Colon (tissue), 2 donors: Measurements from ENCODE around the gene EED.
"Not testable (repeated sequence)": the region's sequence is repeated elsewhere in the genome, so short reads cannot be mapped to it uniquely, and the experiment has no call there.

Experiments
- FAIRE-seq: peaks from 2 replicates; lab custom pipeline; 2012; peaks lifted over from hg19 to GRCh38; lab: Jason Lieb, UNC
- donor health status: control.
- donor health status: control.

Gene EED

DNA sequence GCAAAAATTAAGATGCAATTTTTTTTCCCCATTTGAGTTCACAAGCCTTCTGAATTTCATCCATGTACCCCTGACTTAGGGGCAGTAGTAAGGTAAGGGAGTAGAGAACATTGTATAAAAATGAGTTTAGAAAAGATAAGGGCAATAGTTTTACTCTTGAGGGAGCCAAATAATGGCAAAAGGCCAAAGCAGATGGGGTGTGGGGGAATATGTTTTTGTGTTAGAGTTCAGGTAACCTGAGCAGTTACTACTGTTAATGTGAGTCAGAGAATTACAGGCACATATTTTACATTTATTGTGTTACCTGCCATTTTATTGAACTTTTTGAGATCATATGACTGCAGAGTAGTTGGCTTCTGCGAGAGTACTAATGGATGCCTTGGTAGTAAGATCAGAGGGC is 3.1 kb downstream of the EED start:
- FAIRE-seq: no peak

DNA sequence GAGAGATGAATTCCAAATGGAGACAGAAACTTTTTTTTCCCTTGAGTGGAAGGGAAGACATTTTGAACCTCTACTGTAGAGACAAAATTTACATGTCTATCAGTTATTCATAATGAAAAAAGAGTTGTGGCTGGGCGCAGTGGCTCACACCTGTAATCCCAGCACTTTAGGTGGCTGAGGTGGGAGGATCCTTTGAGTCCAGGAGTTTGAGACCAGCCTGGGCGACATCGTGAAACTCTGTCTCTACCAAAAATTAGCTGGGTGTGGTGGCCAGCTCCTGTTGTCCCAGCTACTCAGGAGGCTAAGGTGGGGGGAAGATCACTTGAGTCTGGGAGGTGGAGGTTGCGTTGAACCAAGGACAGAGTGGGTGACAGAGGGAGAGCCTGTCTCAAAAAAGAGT is 4.1 kb downstream of the EED start:
- FAIRE-seq: no peak

DNA sequence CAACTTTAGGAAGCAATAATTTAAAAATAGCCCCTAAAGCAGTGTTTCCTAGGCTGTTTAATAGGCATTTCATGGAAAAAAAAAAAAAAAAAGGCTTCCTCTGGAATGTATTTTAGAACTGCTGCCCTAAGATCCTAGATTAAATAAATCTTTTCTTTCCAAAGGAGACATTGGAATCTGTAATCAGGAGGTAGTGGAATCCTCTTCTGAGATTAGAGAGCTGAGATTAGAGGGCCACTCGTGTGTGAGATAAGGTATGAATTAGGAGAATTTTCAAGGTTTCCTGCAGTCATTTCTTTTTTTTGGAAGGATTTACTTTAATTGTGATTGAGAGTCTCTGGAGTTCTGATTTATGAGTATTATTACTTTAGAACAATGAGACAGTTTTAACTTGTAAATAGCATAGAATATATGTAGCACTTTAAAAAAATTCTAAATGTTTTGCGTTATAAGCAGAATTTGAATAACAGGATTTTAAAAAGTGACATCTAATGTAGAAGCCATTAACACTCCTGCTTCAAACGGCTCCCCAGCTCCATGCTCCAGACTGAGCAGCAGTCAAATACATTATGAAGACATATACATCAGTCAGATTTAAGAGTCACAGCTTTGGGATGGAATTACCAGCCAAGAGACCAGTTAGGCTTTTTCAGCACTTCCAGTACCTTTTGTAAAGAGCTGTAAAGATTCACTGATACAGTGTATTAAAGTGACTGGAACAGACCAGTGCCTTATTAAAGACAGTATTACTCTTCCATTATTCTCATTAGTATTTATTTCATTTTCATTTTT is 5.0 kb downstream of the EED start:
- no peak for FAIRE-seq

DNA sequence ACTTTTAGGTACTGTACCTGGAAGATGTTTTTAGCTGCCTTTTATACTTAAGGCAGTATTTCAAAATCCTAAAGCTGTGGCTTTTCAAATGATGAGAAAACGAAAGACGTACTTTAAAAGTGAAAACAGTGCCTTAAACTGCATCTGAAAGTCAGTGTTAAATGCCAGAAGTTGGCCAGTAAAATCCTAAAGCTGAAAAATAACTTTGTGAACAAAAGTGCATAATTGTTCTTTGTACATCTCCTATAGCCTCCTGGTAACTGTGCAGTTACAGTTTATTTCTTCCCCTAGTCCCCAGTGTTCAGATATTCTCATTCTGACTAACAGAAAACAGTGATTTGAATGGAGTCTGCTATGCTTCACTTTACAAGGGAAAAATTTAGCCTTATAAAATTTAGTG is 6.8 kb downstream of the EED start:
- no peak for FAIRE-seq

DNA sequence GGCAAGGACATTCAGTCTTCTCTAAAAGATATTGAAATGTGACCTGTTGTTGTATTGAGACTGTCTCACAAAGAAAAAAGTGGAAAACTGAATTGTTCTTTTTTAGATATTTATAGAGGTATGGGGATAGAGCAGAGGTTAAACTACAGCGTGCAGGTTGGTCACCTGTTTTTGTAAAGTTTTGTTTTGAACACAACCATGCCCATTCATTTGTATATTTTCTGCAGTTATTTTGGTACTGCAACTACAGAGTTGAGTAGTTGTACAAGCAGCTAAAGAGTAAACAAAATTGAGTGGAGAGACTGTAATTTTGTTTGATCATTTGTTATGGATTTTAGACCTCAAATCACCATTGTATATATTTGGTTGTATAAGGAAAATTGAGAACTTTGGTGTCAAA is 11.3 kb downstream of the EED start:
- no peak for FAIRE-seq

DNA sequence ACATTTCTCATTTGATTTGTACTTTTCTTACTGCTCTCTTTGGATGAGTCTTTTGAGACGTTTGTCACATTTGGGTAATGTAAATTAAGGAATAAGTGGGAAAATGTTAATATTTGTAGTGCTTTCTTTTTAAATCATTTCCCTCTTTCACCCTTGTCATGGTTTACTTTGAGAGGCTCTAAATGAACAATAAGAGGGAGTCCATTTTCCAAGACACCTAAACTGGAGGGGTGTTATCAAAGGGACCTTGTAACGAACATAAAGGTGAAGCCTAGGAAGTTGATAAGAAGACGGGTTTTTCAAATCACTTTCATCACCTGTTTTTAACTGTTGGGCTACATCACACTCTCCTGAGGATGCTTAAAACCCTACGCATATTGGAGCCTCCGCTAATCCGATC is 12.1 kb downstream of the EED start:
- no peak for FAIRE-seq

DNA sequence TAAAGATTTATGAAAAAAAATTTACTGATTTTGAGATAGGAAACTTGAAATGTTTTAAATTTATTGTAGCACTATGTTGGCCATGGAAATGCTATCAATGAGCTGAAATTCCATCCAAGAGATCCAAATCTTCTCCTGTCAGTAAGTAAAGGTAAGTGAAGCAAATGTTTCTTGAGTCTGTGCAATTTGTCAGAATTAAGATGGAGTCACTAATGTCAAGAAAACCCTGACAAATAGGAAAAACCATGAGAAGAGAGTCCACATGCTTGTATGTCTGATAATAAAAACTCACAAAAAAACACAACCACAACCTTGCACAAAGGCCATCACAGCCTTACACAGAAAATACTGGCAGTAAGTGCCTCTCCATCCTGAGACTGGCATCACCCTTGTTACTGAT is 12.9 kb downstream of the EED start:
- FAIRE-seq: no peak

DNA sequence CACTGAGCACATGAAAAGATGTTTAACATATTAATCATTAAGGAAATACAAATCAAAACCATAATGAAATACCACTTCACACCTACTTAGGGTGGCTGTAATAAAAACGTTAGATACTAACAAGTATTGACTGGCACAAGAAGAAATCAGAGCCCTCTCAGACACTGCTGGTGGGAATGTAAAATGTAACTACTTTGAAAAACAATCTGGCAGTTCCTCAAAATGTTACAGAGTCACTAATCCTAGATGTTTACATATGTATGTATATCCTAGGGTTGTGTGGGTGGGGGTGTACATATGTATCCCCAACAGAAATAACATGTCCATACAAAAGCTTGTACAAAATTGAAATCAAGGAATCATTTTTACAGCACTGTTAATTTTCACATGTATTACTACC is 15.2 kb downstream of the EED start:
- no peak for FAIRE-seq

DNA sequence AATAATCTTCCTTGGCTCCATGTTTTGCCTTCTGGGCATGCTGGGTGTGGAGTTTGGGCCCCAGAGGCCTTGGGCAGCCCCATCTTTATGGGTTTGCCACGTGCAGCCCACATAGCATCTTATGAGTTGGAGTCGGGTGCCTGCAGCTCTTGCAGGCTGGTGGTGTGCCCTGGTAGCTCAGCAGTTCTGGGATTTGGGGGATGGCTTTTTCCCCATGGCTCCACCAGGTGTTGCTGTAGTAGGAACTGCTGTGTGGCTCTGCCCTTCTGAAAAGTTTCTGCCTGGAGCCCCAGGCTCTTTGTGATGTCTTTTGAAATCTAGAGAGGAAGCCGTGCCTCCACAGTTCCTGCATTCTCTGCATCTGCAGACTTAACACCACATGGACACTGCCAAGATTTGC is 16.8 kb downstream of the EED start:
- FAIRE-seq: no peak

DNA sequence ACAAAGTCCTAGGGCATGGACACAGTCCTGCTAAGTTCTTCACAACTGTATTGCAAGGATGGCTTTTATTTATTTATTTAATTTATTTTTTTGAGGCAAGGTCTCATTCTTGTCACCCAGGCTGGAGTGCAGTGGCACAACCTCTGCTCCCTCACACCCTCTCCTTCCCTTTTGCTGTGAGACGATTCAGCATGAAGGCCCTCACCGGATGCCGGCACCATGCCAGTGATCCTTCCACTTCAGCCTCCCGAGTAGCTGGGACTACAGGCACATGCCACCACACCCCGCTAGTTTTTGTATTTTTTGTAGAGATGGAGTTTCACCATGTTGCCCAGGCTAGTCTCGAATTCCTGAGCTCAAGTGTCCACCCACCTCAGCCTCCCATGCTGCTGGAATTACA is 17.8 kb downstream of the EED start:
- no peak for FAIRE-seq

DNA sequence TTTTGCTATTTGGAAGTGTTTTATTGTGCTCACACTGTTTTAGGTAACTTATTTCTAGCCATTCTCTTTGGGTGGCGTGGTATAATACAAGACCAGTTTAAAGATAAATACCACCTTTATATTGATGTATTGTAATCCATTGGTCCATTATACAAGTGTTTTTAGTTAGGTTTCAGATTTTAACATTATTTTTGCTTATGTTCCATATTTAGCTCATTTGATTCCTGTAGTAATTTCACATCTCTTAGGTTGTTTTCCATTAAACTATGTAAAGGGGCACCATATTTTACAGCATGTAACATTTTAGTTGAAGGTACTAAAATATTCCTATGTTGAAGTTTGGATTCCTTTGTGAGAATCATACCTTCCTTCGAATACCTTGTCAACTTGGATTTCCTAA is 20.1 kb downstream of the EED start:
- no peak for FAIRE-seq

DNA sequence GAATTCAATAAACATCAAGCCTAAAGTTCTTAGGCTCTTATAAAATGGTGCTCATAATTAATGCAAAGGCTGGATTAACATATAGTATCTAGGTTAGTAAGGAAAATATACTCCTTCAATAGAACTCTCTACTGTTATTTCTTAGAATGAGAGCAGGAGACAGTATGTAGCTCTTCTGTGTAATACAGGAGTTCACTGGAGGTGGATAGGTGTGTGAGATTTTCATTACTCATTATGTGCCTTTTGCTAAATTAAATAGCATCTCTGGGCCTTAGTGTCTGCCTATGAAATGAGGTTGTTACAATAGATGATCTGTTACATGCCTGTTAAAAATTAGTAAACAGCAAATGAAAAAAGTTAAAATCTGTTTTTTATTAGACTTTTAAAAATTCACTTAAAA is 20.6 kb downstream of the EED start:
- FAIRE-seq: no peak

DNA sequence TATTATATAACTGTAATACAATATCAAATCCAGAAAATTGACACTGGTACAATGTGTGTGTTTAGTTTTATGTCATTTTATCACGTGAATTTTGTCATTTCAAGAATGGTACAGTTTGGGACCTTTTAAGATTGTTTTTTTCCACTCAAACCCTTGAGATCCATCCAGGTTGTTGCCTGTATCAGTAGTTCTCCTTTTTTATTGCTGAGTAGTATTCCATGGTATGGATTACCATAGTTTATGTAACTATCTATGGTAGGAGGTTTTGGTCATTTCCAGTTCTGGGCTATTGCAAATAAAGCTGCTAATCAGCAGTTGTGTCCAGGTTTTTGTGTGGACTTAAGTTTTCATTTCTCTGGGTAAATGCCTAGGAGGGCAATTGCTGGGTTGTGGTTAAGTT is 25.1 kb downstream of the EED start:
- FAIRE-seq: no peak

DNA sequence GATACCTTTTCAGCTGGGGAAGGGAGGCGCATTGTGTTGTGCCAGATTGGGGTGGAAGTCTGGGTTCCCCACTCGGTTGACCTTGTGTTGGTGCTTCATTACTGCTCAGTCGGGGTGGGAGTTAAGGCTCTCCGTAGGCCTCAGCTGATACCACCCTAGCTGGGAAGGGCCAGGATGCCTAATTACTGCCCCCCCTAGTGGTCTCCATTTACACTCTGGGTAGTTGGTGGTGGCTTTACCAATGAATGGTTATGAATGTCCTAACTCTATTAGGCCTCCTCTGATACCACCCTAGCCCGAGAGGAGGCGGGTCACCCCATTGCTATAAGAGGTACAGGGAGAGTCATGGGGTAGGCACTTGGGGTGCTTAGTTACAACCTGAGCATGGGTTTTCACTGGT is 29.9 kb downstream of the EED start:
- no peak for FAIRE-seq

DNA sequence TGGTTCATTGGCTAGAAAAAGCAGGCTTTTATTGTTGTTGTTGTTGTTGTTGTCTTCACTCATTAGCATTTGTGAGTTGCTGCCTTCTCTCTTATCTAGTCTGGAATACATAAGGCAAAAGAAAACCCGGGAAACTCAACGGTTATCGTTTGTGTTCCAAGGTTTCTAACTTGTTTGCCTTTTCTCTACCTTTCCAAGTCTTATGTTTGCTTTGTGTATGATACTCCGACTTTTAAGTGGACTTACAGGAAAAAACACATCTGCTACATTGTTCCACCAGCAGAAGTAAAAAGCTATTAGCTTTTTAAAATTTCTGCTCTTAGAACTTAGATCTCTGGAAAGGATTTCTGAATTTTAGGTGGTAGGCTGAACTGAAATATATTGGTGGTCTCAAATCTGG is 30.4 kb downstream of the EED start:
- no peak for FAIRE-seq

DNA sequence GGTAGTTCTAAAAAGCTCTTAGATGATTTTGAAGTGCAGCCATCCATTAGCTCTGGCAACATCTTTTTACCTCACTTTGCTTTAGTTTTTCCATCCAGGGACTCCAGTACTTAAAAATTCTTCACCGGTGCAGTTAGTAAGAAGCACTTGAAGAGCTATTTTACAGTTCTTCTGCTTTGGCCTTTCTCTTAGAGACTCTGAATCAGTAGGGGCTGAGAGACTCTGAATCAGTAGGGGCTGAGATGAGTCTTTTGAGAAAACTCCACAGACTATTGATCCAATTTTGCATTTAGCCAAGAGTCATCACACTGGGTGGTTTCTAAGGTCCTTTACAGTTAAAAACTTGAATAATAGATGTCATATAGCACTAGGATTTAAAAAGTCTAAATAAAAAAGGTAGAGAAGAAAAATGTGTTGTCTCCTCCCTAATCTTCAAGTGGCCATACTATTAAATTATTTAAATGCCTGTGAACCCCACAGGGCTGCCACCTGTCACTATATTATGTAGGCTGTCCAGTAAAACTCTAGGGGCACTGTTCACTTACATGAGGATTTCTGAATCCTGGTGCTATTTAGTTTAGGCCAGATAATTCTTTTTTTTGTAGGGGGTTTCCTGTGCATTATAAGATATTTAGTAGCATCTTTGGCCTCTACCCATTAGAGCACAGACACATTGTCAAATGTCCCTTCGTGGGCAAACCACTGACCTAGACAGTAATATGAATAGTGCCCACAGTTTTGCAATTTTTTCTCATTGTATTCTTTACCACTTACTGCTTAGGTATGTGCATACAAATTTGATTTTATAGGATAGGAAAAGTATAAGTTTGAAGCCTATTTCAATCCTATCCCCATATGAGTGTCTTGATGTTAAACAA is 31.2 kb downstream of the EED start:
- FAIRE-seq: no peak

DNA sequence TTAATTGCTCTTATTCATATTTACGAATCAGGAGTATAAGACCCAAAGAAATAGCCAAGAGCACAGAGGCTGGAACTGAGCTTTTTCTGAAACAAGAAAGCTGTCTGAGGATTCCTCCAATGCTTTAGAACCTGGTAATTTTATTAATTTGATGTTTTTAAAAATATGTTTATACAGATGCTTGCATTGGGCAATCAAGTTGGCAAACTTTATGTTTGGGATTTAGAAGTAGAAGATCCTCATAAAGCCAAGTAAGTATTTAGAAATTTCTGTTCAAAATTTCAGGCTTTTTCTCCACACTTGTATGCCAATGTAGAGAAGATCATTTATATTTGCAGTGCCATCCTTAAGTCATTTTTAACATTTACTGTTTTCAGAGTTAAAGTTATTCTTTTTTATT is 33.2 kb downstream of the EED start:
- no peak for FAIRE-seq

DNA sequence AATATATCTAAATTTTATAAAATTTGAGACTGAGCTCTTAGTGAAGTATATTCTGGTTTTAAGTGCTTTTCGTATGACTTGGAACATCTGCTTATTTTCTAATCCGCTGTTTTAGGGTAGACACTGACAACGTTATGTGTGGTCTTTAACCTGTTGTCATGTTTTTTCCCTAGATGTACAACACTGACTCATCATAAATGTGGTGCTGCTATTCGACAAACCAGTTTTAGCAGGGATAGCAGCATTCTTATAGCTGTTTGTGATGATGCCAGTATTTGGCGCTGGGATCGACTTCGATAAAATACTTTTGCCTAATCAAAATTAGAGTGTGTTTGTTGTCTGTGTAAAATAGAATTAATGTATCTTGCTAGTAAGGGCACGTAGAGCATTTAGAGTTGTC is 33.7 kb downstream of the EED start:
- FAIRE-seq: no peak

DNA sequence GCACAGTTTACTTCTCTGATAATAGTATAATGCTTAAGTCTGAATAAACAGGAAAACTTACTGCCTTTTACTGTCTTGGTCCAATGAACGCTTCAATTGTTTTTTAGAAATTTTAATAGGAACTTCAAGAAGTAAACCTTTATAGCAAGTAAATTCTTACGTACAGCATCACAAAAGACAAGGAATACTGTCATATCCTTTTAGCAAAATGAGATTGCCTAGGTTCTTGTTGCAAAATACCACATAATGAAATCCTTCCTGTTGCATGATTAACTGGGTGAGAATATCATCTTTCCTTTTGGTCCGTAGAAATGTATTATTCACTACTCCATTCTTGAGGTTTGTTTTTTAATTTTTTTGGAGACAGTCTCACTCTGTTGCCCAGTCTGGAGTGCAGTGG is 35.2 kb downstream of the EED start:
- no peak for FAIRE-seq

DNA sequence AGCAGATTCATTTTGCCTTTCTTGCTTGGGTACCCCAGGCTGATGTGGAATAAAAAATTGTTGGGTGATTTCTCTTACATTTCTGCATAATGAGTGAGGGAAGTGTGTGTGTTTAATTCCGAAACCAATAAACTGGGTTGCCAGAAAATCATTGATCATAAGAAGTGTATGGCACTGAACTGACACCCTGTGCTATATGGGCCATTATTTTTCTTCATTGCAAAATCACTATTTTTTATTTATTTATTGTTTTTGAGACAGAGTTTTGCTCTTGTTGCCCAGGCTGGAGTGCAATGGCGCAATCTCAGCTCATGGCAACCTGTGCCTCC is 42.9 kb downstream of the EED start:
- no peak for FAIRE-seq

DNA sequence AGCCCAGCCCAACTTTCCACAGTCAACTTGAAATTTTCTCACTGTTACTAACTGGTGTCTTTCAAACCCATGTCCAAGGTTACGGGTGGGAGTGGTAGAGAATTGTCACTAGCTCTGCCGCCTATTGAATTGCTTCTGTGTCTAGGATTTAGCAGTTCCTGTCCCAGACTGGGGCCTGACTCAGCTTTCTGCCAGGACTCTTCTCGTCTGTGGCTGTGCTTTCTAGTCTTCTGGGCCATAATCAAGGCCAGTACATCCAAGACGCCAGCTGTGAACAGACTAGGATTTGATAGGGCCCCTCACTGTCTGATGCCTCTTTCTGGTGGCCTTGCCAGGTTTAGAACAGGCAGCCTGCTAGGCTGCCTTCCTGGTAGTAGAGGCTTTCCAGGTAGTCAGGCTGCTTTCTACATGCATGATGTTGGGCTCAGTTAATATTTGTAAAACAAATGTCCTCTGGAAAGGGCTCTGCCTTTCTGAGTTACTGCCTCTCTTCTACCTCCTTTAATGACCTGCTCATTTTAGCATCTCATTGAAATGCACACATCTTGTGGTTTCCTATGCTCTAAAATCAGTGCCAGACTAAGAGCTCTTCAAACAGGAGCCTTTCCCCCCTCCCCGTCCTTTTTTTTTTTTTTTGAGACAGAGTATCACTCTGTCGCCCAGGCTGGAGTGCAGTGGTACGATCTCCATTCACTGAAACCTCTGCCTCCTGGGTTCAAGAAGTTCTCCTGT is 44.4 kb downstream of the EED start:
- no peak for FAIRE-seq

DNA sequence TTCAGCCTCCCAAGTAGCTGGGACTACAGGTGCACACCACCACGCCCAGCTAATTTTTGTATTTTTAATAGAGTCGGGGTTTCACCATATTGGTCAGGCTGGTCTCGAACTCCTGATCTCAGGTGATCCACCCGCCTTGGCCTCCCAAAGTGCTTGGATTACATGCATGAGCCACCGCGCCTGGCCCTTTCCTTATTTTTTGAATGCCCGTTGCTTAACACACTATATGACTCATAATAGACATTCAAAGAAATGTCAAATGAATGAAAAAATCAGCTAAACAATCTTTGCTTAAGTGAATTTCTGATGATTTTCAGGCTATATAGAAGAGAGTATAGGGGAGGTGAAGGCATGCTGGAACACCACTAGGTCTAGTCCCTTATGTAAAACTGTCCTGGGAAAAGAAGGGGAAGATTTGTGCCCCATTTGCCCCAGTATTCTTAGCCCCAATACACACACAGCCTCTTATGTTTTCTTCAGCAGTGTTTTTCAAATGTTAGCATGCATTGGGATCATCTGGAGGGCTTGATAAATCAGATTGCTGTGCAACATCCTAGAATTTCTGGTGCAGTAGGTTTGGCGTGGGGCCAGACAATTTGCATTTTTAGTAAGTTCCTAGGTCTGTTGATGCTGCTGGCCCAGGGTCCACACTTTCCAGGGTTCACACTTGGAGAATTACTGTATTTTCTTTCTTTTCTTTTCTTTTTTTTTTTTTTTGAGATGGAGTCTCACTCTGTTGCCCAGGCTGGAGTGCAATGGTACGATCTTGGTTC is 45.1 kb downstream of the EED start:
- not testable (repeated sequence) for FAIRE-seq
